ENCODE measurements around the gene GUCY2D. TPM values are rescaled to one million over a fixed set of nuclear protein-coding genes. Genes with fewer than 3 reads are reported as not detected.
"Not testable (repeated sequence)": the region's sequence is repeated elsewhere in the genome, so short reads cannot be mapped to it uniquely, and the experiment has no call there.

Gene GUCY2D
- total RNA-seq, 1 experiment from 2014 or later, result not detected

GRCh38 chr17:8016632-8017424, 14.4 kb downstream of the GUCY2D start:
- DNase-seq (ENCODE audit: low spot score), result no peak

DNA sequence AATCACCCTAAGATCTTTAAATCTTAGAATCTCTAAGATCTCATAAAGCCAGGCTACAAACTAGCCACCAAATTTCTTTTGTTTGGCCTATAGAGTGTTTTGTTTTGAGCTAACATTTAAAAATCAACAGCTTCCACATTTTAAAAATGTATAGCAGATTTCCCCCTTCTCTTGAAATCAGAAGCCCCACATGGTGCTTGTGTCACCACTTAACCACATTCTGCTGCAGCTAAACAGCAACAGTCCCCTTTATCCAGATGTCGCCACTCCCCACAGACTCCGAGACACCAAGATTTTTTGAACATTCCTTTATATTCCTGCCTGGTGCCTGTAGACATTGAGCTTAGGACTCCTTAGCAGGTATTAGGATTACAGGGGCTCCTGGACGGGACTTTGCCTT, 16.0 kb downstream of the GUCY2D start:
- no peak for DNase-seq (ENCODE audit: low spot score)

DNA sequence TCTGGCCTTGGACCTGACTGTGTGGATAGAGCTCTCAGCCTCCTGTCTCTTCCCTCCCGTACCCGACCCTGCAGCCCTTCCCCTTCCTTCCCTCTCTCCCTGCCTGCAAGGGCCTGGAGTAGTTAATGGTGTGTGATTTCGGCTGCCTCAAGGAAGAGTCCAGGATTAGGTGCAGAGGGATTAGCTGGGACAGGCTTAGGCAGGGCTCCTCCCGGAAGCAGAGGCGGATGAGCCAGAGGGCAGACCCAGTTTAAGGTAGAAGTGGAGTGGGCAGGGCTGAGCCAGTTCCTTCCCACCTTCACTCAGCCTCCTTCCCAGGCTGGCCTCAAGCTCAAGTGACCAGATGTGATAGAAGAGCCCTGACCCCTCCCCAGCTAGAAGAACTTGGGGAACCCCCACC, 16.8 kb downstream of the GUCY2D start:
- no peak for DNase-seq (ENCODE audit: low spot score)

DNA sequence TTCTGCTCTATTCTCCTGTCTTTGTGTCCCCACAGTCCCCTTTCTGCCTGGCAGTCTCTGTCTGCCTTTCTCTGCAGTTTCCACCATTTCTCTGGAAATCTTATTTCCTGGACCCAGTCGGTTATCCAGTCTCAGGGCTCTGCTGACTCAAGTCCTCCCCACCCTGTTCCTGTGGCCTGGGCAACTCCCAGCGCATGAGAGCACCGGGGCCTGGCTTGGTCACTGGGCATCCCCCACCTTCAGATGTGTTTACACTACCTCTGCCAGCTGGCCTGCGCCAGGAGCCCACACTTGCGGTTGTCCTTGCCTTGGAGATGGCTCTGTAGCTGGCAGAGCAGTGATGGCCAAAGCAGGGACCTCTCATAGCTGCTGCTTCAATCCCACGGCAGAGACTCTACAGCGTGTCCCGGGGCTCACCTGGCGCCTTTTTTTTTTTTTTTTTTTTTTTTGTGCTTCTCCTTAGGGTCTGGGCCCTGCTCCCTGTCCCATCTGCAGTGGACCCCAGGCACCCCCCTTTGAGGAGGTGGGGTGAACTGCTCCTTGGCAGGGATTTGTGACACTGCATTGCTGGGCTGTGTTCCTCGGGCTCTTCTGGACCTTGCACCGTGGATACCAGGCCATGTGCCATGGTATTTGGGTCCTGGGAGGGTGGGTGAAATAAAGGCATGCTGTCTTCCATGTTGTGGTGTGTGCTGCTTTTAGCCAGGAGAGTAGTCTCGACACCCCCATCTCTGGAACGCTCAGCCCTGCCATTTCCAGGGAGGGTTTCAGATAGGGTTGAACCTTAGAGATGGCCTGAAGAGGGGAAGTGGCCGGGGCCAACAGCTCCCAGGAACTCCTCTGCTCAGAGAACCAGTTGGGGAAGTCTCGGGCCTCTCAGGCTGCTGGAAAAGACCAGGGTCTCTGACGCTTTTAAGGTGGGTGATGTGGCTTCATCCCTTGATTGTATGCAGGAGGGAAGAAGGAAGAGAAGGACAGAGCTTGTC, 17.5 kb downstream of the GUCY2D start:
- DNase-seq (ENCODE audit: low spot score), result peak; percentile 85

GRCh38 chr17:8020776-8021564, 18.6 kb downstream of the GUCY2D start:
- DNase-seq (ENCODE audit: low spot score), result no peak

DNA sequence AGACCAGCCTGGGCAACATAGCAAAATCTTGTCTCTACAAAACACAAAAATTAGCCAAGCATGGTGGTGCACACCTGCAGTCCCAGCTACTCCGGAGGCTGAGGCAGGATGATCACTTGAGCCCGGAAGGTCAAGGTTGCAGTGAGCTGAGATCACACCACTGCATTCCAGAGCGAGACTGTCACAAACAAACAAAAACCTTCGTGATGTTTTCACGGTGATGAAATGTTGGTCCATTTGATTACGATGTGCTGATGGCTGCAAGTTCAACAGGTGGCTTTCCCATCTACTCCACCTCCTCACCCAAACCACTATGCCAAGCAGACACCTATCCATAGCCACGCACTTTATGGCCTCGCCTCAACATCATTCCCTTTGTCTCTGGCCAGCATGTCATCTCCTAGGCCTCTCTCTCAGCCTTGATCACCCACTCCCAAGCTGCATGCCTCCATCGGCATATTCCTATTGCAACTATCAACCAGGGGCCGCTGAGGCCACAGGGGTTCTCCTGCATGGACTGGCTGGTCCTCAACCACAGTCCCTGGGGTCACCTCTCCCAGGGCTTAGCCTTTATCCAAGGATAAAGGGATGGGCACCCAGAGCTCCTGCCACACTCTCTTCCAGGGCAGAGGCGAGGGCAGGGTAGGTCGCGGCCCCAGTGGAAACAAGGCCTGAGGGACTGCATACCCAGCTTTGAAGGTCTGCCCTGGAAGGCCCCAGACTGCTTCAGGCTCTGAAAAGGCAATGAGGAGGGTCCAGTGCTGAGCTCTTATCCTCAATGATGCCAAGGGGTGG, 19.3 kb downstream of the GUCY2D start:
- no peak for DNase-seq (ENCODE audit: low spot score)

- DNase-seq (ENCODE audit: low spot score), result no peak
These were observed 20.1 kb downstream of the GUCY2D start for GRCh38 chr17:8022360-8023003.

- DNase-seq (ENCODE audit: low spot score), result not testable (repeated sequence)
These were observed 21.7 kb downstream of the GUCY2D start for GRCh38 chr17:8024161-8024560.

- DNase-seq (ENCODE audit: low spot score), result no peak
These were observed 22.9 kb downstream of the GUCY2D start for GRCh38 chr17:8025176-8025911.

- DNase-seq (ENCODE audit: low spot score), result peak; percentile 18
These were observed 26.7 kb downstream of the GUCY2D start for GRCh38 chr17:8029121-8029520.

DNA sequence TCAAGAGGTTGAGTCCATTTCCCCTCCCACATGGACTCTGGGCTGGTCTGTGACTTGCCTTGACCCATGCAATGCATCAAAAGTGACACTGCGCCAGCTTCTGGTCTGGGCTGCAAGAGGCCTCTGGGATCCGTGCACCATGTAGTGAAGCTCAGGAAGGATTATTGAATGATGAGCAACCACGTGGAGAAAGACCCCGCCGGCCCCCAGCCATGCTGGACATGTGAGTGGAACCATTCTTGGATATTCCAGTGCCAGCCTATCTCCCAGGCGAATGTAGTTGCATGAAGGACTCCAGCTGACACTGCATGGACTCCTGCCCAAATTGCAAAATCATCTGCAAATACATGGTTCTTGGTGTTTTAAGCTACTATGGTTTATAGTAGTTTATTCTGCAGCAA, 28.8 kb downstream of the GUCY2D start:
- no peak for DNase-seq (ENCODE audit: low spot score)

DNA sequence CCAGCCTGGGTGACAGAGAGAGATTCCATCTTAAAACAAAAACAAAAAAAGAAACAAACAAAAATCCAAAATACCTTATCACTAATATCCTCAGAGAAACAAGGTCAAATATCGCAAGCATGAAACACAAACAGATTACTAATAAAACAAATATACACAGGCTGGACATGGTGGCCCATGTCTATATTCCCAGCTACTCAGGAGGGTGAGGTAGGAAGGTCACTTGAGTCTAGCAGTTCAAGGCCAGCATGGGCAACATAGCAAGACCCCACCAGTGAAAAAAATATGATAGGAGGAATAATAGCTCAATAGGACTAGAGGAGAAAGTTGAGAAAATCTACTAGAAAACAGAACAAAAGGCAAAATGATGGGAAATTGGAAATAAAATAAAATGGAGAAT, 29.5 kb downstream of the GUCY2D start:
- no peak for DNase-seq (ENCODE audit: low spot score)

GRCh38 chr17:8032442-8032841, 30.0 kb downstream of the GUCY2D start:
- DNase-seq (ENCODE audit: low spot score), result no peak

GRCh38 chr17:8038954-8039610, 36.7 kb downstream of the GUCY2D start, which contains the start of gene ALOX15B:
TSS of gene ALOX15B (plus strand) at chr17:8039059. CDS start at chr17:8039156, 97 bp downstream.
- no peak for DNase-seq (ENCODE audit: low spot score)

DNA sequence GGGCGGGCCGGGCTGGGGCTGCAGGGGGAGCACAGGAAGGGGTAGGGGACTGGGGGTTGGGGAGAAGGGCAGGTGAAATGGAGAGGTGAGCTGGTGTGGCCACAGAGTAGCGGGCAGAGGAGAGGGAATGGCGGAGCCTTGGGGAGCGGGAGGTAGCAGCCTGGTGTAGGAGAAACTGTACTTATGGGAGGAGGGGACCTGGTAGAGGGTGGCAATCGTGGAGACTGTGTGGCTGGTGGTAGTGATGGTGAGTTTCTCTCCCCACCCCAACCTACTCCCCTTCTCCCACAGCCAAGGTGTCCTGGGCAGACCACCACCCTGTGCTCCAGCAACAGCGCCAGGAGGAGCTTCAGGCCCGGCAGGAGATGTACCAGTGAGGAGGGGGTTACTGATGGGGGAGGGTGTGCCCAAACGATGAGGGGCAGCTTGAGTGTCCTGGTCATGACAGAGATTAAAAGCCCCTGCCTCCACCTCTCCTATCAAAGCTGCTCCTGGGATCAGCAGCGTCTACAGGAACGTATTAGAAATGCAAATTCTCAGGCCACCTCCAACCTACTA, 37.3 kb downstream of the GUCY2D start:
- no peak for DNase-seq (ENCODE audit: low spot score)

GRCh38 chr17:8041249-8041928, 39.0 kb downstream of the GUCY2D start:
- peak; percentile 52 for DNase-seq (ENCODE audit: low spot score)

DNA sequence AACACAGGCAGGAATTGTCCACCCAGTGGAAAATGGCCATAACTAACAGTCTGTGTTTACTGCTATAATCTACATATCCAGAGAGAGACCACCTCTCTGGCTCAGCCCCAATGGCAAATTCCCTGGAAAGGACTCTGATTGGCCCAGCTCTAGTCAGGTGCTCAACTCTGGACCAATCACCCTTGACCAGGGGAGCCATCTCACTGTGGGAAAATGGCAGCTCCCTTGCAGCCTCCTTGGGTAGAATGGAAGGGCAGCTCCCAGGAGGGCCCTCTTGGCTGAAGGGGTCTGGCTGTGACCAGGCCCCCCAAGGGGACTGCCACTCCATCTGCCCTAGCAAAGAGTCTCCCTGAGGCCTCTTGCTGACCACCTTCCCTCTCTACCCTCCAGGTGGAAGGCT, 39.6 kb downstream of the GUCY2D start:
- DNase-seq (ENCODE audit: low spot score), result no peak

All from H4 (cell line).